Measurements from ENCODE around the gene LONP2. TPM values are rescaled to one million over a fixed set of nuclear protein-coding genes. Genes with fewer than 3 reads are reported as not detected.

LONP2 gene
- total and polyA plus RNA-seq, 2 of the 13 experiments (the other 11 are each of a cell fraction or from before 2014, with no cell fraction given) = 39.2 to 63.3 TPM

- TF ChIP-seq, protein P1, sequence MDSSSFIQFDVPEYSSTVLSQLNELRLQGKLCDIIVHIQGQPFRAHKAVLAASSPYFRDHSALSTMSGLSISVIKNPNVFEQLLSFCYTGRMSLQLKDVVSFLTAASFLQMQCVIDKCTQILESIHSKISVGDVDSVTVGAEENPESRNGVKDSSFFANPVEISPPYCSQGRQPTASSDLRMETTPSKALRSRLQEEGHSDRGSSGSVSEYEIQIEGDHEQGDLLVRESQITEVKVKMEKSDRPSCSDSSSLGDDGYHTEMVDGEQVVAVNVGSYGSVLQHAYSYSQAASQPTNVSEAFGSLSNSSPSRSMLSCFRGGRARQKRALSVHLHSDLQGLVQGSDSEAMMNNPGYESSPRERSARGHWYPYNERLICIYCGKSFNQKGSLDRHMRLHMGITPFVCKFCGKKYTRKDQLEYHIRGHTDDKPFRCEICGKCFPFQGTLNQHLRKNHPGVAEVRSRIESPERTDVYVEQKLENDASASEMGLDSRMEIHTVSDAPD (CRISPR knock-in tag; IDR thresholded peaks at IDR 0.05) = peak; percentile 74
- TF ChIP-seq TBX3 (IDR thresholded peaks at IDR 0.05; ENCODE audit: borderline replicate concordance) = no peak
- TF ChIP-seq NFKB2 (CRISPR knock-in tag; IDR thresholded peaks at IDR 0.05; ENCODE audit: borderline replicate concordance) = peak; percentile 94; the same call in 1 of the 2 replicates
- TF ChIP-seq ZC3H4 (CRISPR knock-in tag; IDR thresholded peaks at IDR 0.05; ENCODE audit: borderline replicate concordance) = no peak
- peak; percentile 84; the same call in 1 of the 2 replicates for TF ChIP-seq IRX3 (CRISPR knock-in tag; IDR thresholded peaks at IDR 0.05; ENCODE audit: borderline replicate concordance, low read depth)
- TF ChIP-seq MYNN (CRISPR knock-in tag; IDR thresholded peaks at IDR 0.05; ENCODE audit: low read depth) = 0 out of 2 replicates have a peak, but pooled peaks have one; percentile 42
- TF ChIP-seq ARHGAP35 (CRISPR knock-in tag; IDR thresholded peaks at IDR 0.05; ENCODE audit: borderline replicate concordance) = peak; percentile 82; the same call in 1 of the 2 replicates
- TF ChIP-seq DNMT3B (CRISPR knock-in tag; conservative IDR thresholded peaks at IDR 0.05) = peak; percentile 81; the same call in 1 of the 2 replicates
- TF ChIP-seq CREB1 (IDR thresholded peaks at IDR 0.05) = peak; percentile 84
- peak; percentile 98 for TF ChIP-seq CREB1 (CRISPR knock-in tag; IDR thresholded peaks at IDR 0.05)
- peak; percentile 76; the same call in 1 of the 2 replicates for TF ChIP-seq HINFP (CRISPR knock-in tag; IDR thresholded peaks at IDR 0.05; ENCODE audit: low read depth)
- peak; percentile 93; the same call in 1 of the 2 replicates for TF ChIP-seq FOXK1 (CRISPR knock-in tag; IDR thresholded peaks at IDR 0.05; ENCODE audit: borderline replicate concordance, low read depth)
- TF ChIP-seq ZNF296 (CRISPR knock-in tag; conservative IDR thresholded peaks at IDR 0.05) = no peak
- peak; percentile 99 for TF ChIP-seq CHCHD3 (CRISPR knock-in tag; IDR thresholded peaks at IDR 0.05)
- TF ChIP-seq MAFG (CRISPR knock-in tag; IDR thresholded peaks at IDR 0.05) = no peak
- TF ChIP-seq MXD4 (CRISPR knock-in tag; IDR thresholded peaks at IDR 0.05) = peak; percentile 93; the same call in 1 of the 2 replicates
- peak; percentile 66 for TF ChIP-seq ZNF609 (CRISPR knock-in tag; IDR thresholded peaks at IDR 0.05; ENCODE audit: borderline replicate concordance)
- TF ChIP-seq MTERF4 (CRISPR knock-in tag; IDR thresholded peaks at IDR 0.05) = peak; percentile 95; the same call in 1 of the 2 replicates
- TF ChIP-seq CENPBD1 (CRISPR knock-in tag; IDR thresholded peaks at IDR 0.05; ENCODE audit: borderline replicate concordance, low read depth) = no peak; the same call in 1 of the 2 replicates
These were observed at the start of gene LONP2 (continued) for GRCh38 chr16:48244080-48244862.
